ENCODE measurements around the gene LZTS2.

Gene LZTS2

GRCh38 chr10:100998991-100999741 lies 442 bp upstream of the LZTS2 start:
- peak; percentile 67 for DNase-seq

GRCh38 chr10:101000127-101000914 lies 713 bp downstream of the LZTS2 start:
- DNase-seq = no peak

- no peak for DNase-seq
Measured at GRCh38 chr10:101000915-101001658, 1.5 kb downstream of the LZTS2 start.

GRCh38 chr10:101001659-101002035 lies 2.0 kb downstream of the LZTS2 start:
- no peak for DNase-seq

GRCh38 chr10:101002456-101002855 lies 2.8 kb downstream of the LZTS2 start:
- DNase-seq = no peak

- no peak for DNase-seq
Measured at GRCh38 chr10:101003639-101004206, 4.1 kb downstream of the LZTS2 start.

- DNase-seq = no peak
Measured at GRCh38 chr10:101005361-101005760, 5.8 kb downstream of the LZTS2 start.

GRCh38 chr10:101005869-101006567 lies 6.4 kb downstream of the LZTS2 start:
- no peak for DNase-seq

GRCh38 chr10:101006593-101007098 lies 7.0 kb downstream of the LZTS2 start:
- DNase-seq = no peak

- no peak for DNase-seq
Measured at GRCh38 chr10:101007099-101007711, 7.6 kb downstream of the LZTS2 start.

GRCh38 chr10:101007915-101008822 lies 8.6 kb downstream of the LZTS2 start:
- no peak for DNase-seq

- no peak for DNase-seq
Measured at GRCh38 chr10:101008823-101009423, 9.3 kb downstream of the LZTS2 start.

GRCh38 chr10:101010329-101010728 lies 10.7 kb downstream of the LZTS2 start:
- DNase-seq = no peak

- DNase-seq = no peak
Measured at GRCh38 chr10:101011517-101012423, 12.2 kb downstream of the LZTS2 start.

GRCh38 chr10:101012525-101013364 lies 13.1 kb downstream of the LZTS2 start:
- peak; percentile 60 for DNase-seq

GRCh38 chr10:101013365-101013825 lies 13.8 kb downstream of the LZTS2 start:
- no peak for DNase-seq

GRCh38 chr10:101014230-101014884 lies 14.7 kb downstream of the LZTS2 start:
- peak; percentile 65 for DNase-seq
